HepG2 (cell line): Measurements from ENCODE around the gene TRAPPC3. TPM values are rescaled to one million over a fixed set of nuclear protein-coding genes. Genes with fewer than 3 reads are reported as not detected.

ENCODE experiments used
- ATAC-seq: fragments of 200-7000 bp; cut with Tn5 transposase; 3 replicates; pipeline ENCODE4 v1.9.1; 2020; ENCODE audit warnings: mild to moderate bottlenecking, moderate library complexity
- BruUV-seq: library from RNA; stranded (reverse); fragments of 400-500 nt; replicated peaks from 2 replicates; lab custom pipeline; 2021; lab: Mats Ljungman, UMichigan
- CTCF ChIA-PET: fragments of 300-600 bp; formaldehyde crosslinking; extraction: SDS; loops from one replicate; lab custom pipeline; 2021; ENCODE audit warnings: low total read pairs, inconsistent platforms, low intra/inter-chr PET ratio; lab: Yijun Ruan, JAX
- POLR2A ChIA-PET: fragments of 350-600 bp; sonication (Branson Sonifier 250); formaldehyde crosslinking; loops from one replicate; lab custom pipeline; 2020; ENCODE audit warnings: antibody characterized with exemption, inconsistent platforms; lab: Yijun Ruan, JAX
- DNase-seq: peaks from one replicate; pipeline ENCODE4 v3.0.0-alpha.2; 2015; ENCODE audit warnings: low spot score
- FAIRE-seq: peaks from 3 replicates; lab custom pipeline; 2011; peaks lifted over from hg19 to GRCh38; lab: Jason Lieb, UNC
- H2AFZ ChIP-seq: one replicate; pipeline ENCODE4 v1.6.1; 2011; ENCODE audit warnings: low read length, inconsistent platforms
- H3K27ac ChIP-seq: fragments of 300-600 bp; 3 replicates; pipeline ENCODE4 v1.8.0; 2011; ENCODE audit warnings: mixed run types, mild to moderate bottlenecking, mixed read lengths, low read length, inconsistent platforms; ENCODE audit not compliant: insufficient read depth; ENCODE audit errors: extremely low read length
- H3K27me3 ChIP-seq, 2 experiments: fragments of 200-600 bp in 1 of 2; 2 replicates in 1 of 2; 3 replicates in 1 of 2; pipeline versions ENCODE4 v1.6.0 to v1.8.0; 2011; ENCODE audit warnings: low read length in 2 of 2, mild to moderate bottlenecking in 2 of 2, moderate library complexity in 2 of 2, inconsistent platforms in 1 of 2; ENCODE audit not compliant: insufficient read depth in 2 of 2, control insufficient read depth in 1 of 2
- H3K36me3 ChIP-seq, 2 experiments: fragments of 200-600 bp in 1 of 2; replicated peaks in 1 of 2; 2 replicates in 1 of 2; 3 replicates in 1 of 2; pipeline versions ENCODE4 v1.5.1 to v1.8.0; 2011; ENCODE audit warnings: low read length in 2 of 2, inconsistent platforms in 1 of 2; ENCODE audit not compliant: insufficient read depth in 2 of 2, control insufficient read depth in 1 of 2
- H3K4me1 ChIP-seq: 2 replicates; pipeline ENCODE4 v1.5.1; 2012; ENCODE audit warnings: low read length, inconsistent platforms; ENCODE audit not compliant: insufficient read depth
- H3K4me2 ChIP-seq: 2 replicates; pipeline ENCODE4 v1.6.0; 2011; ENCODE audit warnings: low read depth, low read length, inconsistent platforms
- H3K4me3 ChIP-seq, 3 experiments: fragments of 200-600 bp in 1 of 3; sonication (generic), shearing (Covaris generic) in 1 of 3; replicated peaks in 1 of 3; 2 replicates each; pipeline ENCODE4 v1.5.1; 2011 to 2016; ENCODE audit warnings: low read length in 3 of 3, inconsistent platforms in 2 of 3, low read depth in 2 of 3, mild to moderate bottlenecking in 2 of 3, control low read depth in 1 of 3, mixed read lengths in 1 of 3; ENCODE audit not compliant: insufficient read depth in 1 of 3
- H3K79me2 ChIP-seq: one replicate; pipeline ENCODE4 v1.6.1; 2011; ENCODE audit warnings: low read length, inconsistent platforms; ENCODE audit not compliant: insufficient read depth
- H3K9ac ChIP-seq: 2 replicates; pipeline ENCODE4 v1.6.0; 2011; ENCODE audit warnings: mild to moderate bottlenecking, low read depth, low read length, inconsistent platforms; ENCODE audit not compliant: insufficient read depth
- H3K9me3 ChIP-seq: 2 replicates; pipeline ENCODE4 v1.5.1; 2012; ENCODE audit warnings: mild to moderate bottlenecking, low read length
- H4K20me1 ChIP-seq: 2 replicates; pipeline ENCODE4 v1.6.0; 2011; ENCODE audit warnings: inconsistent platforms, mild to moderate bottlenecking, low read length, moderate library complexity; ENCODE audit not compliant: insufficient read depth
- FOXA1 ChIP-seq, 2 experiments: fragments of 450-650 bp in 1 of 2; sonication (generic) in 1 of 2; formaldehyde crosslinking in 1 of 2; IDR thresholded peaks; 2 replicates each; pipeline versions ENCODE4 v1.4.0 to v1.6.1; 2016 to 2020; ENCODE audit warnings: missing genetic modification reagents in 1 of 2
- NCOA2 ChIP-seq: sonication (generic); formaldehyde crosslinking; IDR thresholded peaks from 2 replicates; pipeline ENCODE4 v1.8.0; 2022; ENCODE audit warnings: inconsistent platforms
- NFRKB ChIP-seq: fragments of 450-650 bp; IDR thresholded peaks from 2 replicates; pipeline ENCODE4 v1.6.1; 2017
- SOX5 ChIP-seq: IDR thresholded peaks from 2 replicates; pipeline ENCODE4 v1.6.1; 2016; ENCODE audit warnings: borderline replicate concordance
- ZFP82 ChIP-seq: sonication (generic); formaldehyde crosslinking; IDR thresholded peaks from 2 replicates; pipeline ENCODE4 v1.5.1; 2020; ENCODE audit warnings: mild to moderate bottlenecking, missing genetic modification reagents, borderline replicate concordance
- ZNF251 ChIP-seq: sonication (generic); formaldehyde crosslinking; IDR thresholded peaks from 2 replicates; pipeline ENCODE4 v1.9.0; 2021; ENCODE audit warnings: mild to moderate bottlenecking, missing genetic modification reagents
- ZNF3 ChIP-seq: IDR thresholded peaks from 2 replicates; pipeline ENCODE4 v1.7.0; 2017; ENCODE audit warnings: inconsistent platforms
- WGBS: methylation state at CpG from one replicate; pipeline ENCODE4 v1.1.6; 2017; ENCODE audit warnings: low lambda C conversion rate; 5-methylcytosine and 5-hydroxymethylcytosine counted together
- in situ Hi-C: cut with HindIII; loops from 2 replicates; pipeline ENCODE4 v1.10.0; 2017; ENCODE audit warnings: low pct_unique_long_range_greater_than_20kb; ENCODE audit not compliant: extremely low pct_ligation_motif_present
- intact Hi-C: fragments of 100-400 bp; cut with micrococcal nuclease; formaldehyde crosslinking; loops from one replicate; pipeline ENCODE4 v1.10.0; 2022; ENCODE audit not compliant: unreplicated experiment
- polyA plus RNA-seq, 8 experiments: library from polyadenylated mRNA; depleted of rRNA in 3 of 8; stranded (reverse) in 7 of 8; unstranded in 1 of 8; fragments of >200 nt; fragmentation: Illumina TruSeq in 4 of 8; extraction: Trizol in 4 of 8; gene quantifications; 2 replicates each; pipeline versions ENCODE4 v1.2.1 to v1.2.3, GENCODE V29; 2011 to 2016; ENCODE audit warnings: low read depth in 4 of 8, missing spikeins in 1 of 8, mixed read lengths in 1 of 8; ENCODE audit not compliant: insufficient read depth in 1 of 8
- total RNA-seq, 5 experiments: library from RNA; depleted of rRNA; stranded (reverse); fragments of >200 nt; fragmentation: Illumina TruSeq; extraction: Trizol; gene quantifications; 2 replicates each; pipeline ENCODE4 v1.2.3, GENCODE V29; 2016; ENCODE audit warnings: low read depth in 1 of 5
- TF ChIP-seq, protein P1 (sequence below): IDR thresholded peaks from 2 replicates; pipeline ENCODE4 v1.6.1; 2016; ENCODE audit warnings: control low read depth
- TF ChIP-seq, protein P2 (sequence below): IDR thresholded peaks from 2 replicates; pipeline ENCODE4 v1.6.1; 2016; ENCODE audit warnings: low read depth, borderline replicate concordance
- TF ChIP-seq, protein P3 (sequence below): sonication (generic); formaldehyde crosslinking; IDR thresholded peaks from 2 replicates; pipeline ENCODE4 v1.9.0; 2022; ENCODE audit warnings: low read depth, missing genetic modification reagents

Gene TRAPPC3
- total and polyA plus RNA-seq, 2 of the 13 experiments (the other 11 are each of a cell fraction or from before 2014, with no cell fraction given) = 53.7 to 62.4 TPM

- H2AFZ ChIP-seq = no peak overlapping the region
- ChIA-PET POLR2A (no interaction called here), CTCF (no interaction called here)
- ATAC-seq (no peak), DNase-seq (no peak), FAIRE-seq (no peak)
- H3K36me3 ChIP-seq = peaks cover 14 to 38% of the 10 kb centered on the region in 2 experiments; a peak in 4 of 5 replicates
- BruUV-seq = no TSS peak
- no peak overlapping the region for H3K9ac ChIP-seq
- H3K27ac ChIP-seq = no peak overlapping the region
- peaks cover 25% of the 10 kb centered on the region for H3K4me1 ChIP-seq
- 80% methylated on average over 5 of the region's 5 CpGs for WGBS
- no peaks in the 10 kb centered on the region for H4K20me1 ChIP-seq
- no peak overlapping the region for H3K4me3 ChIP-seq
- TF ChIP-seq FOXA1 (IDR thresholded peaks at IDR 0.05) (no peak), FOXA1 (CRISPR knock-in tag; IDR thresholded peaks at IDR 0.05) (no peak), ZNF3 (CRISPR knock-in tag) (no peak), SOX5 (CRISPR knock-in tag) (no peak), NFRKB (no peak), ZFP82 (no peak), NCOA2 (CRISPR knock-in tag) (no peak), ZNF251 (no peak)
- TF ChIP-seq, protein P1, sequence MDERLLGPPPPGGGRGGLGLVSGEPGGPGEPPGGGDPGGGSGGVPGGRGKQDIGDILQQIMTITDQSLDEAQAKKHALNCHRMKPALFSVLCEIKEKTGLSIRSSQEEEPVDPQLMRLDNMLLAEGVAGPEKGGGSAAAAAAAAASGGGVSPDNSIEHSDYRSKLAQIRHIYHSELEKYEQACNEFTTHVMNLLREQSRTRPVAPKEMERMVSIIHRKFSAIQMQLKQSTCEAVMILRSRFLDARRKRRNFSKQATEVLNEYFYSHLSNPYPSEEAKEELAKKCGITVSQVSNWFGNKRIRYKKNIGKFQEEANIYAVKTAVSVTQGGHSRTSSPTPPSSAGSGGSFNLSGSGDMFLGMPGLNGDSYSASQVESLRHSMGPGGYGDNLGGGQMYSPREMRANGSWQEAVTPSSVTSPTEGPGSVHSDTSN = no peak
- TF ChIP-seq, protein P2, sequence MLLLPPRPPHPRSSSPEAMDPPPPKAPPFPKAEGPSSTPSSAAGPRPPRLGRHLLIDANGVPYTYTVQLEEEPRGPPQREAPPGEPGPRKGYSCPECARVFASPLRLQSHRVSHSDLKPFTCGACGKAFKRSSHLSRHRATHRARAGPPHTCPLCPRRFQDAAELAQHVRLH (CRISPR knock-in tag) = no peak
- TF ChIP-seq, protein P3, sequence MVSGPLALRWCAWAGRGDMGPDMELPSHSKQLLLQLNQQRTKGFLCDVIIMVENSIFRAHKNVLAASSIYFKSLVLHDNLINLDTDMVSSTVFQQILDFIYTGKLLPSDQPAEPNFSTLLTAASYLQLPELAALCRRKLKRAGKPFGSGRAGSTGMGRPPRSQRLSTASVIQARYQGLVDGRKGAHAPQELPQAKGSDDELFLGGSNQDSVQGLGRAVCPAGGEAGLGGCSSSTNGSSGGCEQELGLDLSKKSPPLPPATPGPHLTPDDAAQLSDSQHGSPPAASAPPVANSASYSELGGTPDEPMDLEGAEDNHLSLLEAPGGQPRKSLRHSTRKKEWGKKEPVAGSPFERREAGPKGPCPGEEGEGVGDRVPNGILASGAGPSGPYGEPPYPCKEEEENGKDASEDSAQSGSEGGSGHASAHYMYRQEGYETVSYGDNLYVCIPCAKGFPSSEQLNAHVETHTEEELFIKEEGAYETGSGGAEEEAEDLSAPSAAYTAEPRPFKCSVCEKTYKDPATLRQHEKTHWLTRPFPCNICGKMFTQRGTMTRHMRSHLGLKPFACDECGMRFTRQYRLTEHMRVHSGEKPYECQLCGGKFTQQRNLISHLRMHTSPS (CRISPR knock-in tag) = no peak
- in situ Hi-C loops = no loop called here
- no peaks in the 10 kb centered on the region for H3K9me3 ChIP-seq
- intact Hi-C loops = no loop called here
- no peaks in the 10 kb centered on the region for H3K27me3 ChIP-seq
- H3K79me2 ChIP-seq = peaks cover 2% of the 10 kb centered on the region
- no peak overlapping the region for H3K4me2 ChIP-seq
These were observed 12.1 kb downstream of the TRAPPC3 start for GRCh38 chr1:36137226-36137625.
